Measurements from ENCODE around the gene FICD. TPM values are rescaled to one million over a fixed set of nuclear protein-coding genes. Genes with fewer than 3 reads are reported as not detected.

Gene FICD
- total RNA-seq, 1 donor from 2014 or later: 6.9 TPM

DNA sequence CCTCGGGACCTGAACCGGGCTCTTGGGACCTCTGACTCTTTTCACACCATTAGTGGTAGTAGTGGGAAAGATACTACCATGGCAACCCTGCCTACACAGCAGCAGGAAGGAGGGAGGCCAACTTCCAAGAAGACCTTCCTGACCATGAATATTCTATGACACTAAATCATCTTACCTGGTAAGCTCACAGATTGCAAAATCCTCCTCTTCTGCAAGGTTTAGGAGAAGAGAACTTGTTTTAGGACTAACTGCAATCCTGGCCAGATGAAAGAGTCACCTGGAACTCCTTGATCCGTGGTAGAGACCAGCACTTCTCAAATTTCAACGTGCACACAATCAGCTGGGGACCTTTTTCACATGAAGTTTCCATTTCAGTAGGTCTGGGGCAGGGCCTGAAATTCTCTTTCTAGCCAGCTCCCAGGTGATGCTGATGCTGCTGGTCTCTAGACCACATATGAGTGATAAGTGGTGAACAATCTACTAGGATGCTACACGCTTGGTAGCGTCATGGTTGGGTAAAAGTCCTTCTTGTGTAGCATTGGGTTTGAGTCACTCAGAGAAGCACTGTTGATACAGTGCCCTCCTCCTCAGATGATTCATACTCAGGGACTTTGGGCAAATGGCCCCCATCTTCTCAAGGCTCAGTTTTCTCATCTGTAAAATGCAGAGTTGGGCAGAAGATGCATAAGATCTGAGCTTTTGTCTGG lies 35.6 kb upstream of the FICD start:
- no peaks in the 10 kb centered on the region for H3K27me3 ChIP-seq
- H3K9me3 ChIP-seq: no peaks in the 10 kb centered on the region
- H3K27ac ChIP-seq: no peak overlapping the region

DNA sequence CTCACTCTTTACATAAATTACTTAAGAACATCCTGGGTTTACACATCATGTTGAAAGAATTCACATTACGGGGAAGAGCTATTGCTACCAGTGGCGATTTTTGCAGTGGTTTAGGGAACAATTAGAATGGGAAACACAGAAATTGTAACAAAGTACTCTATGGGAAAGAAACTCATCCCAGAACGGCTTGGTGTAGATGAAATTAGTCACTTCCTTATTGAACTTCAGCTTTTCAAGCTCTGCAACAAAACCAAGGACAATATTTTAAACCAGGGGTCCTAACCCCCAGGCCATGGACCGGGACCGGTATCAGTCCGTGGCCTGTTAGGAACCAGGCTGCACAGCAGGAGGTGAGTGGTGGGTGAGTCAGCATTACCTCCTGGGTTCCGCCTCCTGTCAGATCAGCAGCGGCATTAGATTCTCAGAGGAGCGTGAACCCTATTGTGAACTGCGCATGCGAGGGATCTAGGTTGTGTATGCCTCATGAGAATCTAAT lies 32.3 kb upstream of the FICD start:
- H3K4me3 ChIP-seq: no peak overlapping the region
- H3K9me3 ChIP-seq: peaks cover 7% of the 10 kb centered on the region
- H3K27me3 ChIP-seq: no peaks in the 10 kb centered on the region
- intact Hi-C loops (cut with DNase I): no loop called here
- TF ChIP-seq POLR2A (IDR thresholded peaks at IDR 0.05) (no peak), POLR2AphosphoS5 (IDR thresholded peaks at IDR 0.05; ENCODE audit: insufficient read depth in 1 of 2, low read depth in 1 of 2) (no peak)
- TF ChIP-seq, protein P1, sequence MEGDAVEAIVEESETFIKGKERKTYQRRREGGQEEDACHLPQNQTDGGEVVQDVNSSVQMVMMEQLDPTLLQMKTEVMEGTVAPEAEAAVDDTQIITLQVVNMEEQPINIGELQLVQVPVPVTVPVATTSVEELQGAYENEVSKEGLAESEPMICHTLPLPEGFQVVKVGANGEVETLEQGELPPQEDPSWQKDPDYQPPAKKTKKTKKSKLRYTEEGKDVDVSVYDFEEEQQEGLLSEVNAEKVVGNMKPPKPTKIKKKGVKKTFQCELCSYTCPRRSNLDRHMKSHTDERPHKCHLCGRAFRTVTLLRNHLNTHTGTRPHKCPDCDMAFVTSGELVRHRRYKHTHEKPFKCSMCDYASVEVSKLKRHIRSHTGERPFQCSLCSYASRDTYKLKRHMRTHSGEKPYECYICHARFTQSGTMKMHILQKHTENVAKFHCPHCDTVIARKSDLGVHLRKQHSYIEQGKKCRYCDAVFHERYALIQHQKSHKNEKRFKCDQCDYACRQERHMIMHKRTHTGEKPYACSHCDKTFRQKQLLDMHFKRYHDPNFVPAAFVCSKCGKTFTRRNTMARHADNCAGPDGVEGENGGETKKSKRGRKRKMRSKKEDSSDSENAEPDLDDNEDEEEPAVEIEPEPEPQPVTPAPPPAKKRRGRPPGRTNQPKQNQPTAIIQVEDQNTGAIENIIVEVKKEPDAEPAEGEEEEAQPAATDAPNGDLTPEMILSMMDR (IDR thresholded peaks at IDR 0.05): no peak
- H3K36me3 ChIP-seq: no peaks in the 10 kb centered on the region
- no peaks in the 10 kb centered on the region for H3K4me1 ChIP-seq
- H3K27ac ChIP-seq: no peak overlapping the region
- no peak for DNase-seq (ENCODE audit: extremely low spot score in 2 of 2)

More for the DNA sequence above, 35.6 kb upstream of the FICD start:
- DNase-seq (ENCODE audit: extremely low spot score in 2 of 2): no peak
- H3K4me1 ChIP-seq: no peaks in the 10 kb centered on the region
- TF ChIP-seq, protein P1 (IDR thresholded peaks at IDR 0.05): no peak
- TF ChIP-seq POLR2A (IDR thresholded peaks at IDR 0.05): no peak
- no peak for TF ChIP-seq POLR2AphosphoS5 (IDR thresholded peaks at IDR 0.05; ENCODE audit: insufficient read depth in 1 of 2, low read depth in 1 of 2)
- intact Hi-C loops (cut with DNase I): no loop called here
- H3K36me3 ChIP-seq: no peaks in the 10 kb centered on the region
- no peak overlapping the region for H3K4me3 ChIP-seq

DNA sequence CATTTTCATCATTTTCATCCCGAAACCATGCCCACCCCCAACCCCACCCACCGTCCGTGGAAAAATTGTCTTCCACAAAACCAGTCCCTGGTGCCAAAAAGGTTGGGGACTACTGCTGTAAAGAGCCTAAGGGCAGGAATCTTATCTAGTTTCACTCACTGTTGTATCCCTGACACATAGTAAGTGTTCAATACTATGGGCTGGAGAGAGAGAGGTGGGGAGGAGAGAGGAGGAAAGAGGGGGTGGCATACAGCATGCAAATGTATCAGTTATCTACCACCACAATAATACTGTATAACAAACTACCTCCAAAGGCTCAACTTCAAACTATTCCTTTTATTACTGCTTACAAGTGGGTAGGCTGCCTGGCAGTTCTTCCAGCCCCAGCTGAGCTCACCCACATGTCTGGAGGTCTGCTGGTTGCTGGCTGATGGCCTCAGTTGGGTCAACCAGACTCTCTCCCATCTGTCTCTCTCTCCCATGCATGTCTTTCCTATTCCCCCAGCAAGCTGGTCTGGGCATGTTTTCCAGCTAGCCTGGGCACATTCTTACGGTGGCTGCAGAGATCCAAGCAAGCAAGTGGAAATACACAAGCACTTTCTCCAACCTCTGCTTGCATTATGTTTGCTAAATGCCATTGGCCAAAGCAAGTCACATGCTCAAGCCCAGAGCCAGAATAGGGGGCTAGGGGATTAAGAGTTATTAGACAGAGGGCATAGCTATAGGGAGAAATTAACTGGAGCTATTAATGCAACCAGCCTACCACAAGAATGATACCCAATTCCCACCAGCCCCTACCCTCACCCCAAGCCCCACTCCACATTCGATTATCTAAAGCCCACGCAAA lies 31.6 kb upstream of the FICD start:
- no peak for DNase-seq (ENCODE audit: extremely low spot score in 2 of 2)

DNA sequence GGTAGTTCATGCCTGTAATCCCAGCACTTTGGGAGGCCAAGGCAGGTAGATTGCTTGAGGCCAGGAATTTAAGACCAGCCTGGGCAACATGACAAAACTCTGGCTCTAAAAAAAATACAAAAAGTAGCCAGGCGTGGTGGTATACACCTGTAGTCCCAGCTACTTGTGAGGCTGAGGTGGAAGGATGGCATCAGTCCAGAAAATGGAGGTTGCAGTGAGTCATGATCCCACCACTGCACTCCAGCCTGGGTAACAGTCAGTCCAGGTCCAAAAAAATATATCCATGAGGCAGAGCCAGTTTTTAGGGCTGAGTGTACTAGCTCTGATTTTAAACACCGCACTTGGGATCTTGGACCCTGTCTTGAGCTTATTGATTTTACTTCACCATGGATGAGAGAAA lies 30.6 kb upstream of the FICD start:
- H3K9me3 ChIP-seq: peaks cover 7% of the 10 kb centered on the region
- no peaks in the 10 kb centered on the region for H3K4me1 ChIP-seq
- intact Hi-C loops (cut with DNase I): no loop called here
- TF ChIP-seq, protein P1 (IDR thresholded peaks at IDR 0.05): no peak
- TF ChIP-seq POLR2AphosphoS5 (IDR thresholded peaks at IDR 0.05; ENCODE audit: insufficient read depth in 1 of 2, low read depth in 1 of 2) (no peak), POLR2A (IDR thresholded peaks at IDR 0.05) (no peak)
- H3K27ac ChIP-seq: no peak overlapping the region
- no peaks in the 10 kb centered on the region for H3K27me3 ChIP-seq
- H3K4me3 ChIP-seq: no peak overlapping the region
- H3K36me3 ChIP-seq: no peaks in the 10 kb centered on the region
- no peak for DNase-seq (ENCODE audit: extremely low spot score in 2 of 2)

More for the DNA sequence above, 31.6 kb upstream of the FICD start:
- H3K36me3 ChIP-seq: no peaks in the 10 kb centered on the region
- intact Hi-C loops (cut with DNase I): no loop called here
- no peak overlapping the region for H3K27ac ChIP-seq
- TF ChIP-seq POLR2A (IDR thresholded peaks at IDR 0.05) (no peak), POLR2AphosphoS5 (IDR thresholded peaks at IDR 0.05; ENCODE audit: insufficient read depth in 1 of 2, low read depth in 1 of 2) (no peak)
- TF ChIP-seq, protein P1 (IDR thresholded peaks at IDR 0.05): no peak
- no peaks in the 10 kb centered on the region for H3K27me3 ChIP-seq
- H3K9me3 ChIP-seq: peaks cover 7% of the 10 kb centered on the region
- no peaks in the 10 kb centered on the region for H3K4me1 ChIP-seq
- no peak overlapping the region for H3K4me3 ChIP-seq
